B cell (primary cell): ENCODE data around the gene GADD45G. TPM values are rescaled to one million over a fixed set of nuclear protein-coding genes. Genes with fewer than 3 reads are reported as not detected.

Experiments
- ATAC-seq: fragments of 200-7000 bp; cut with Tn5 transposase; one replicate; pipeline ENCODE4 v1.10.0; 2021; ENCODE audit warnings: low read depth, mild to moderate bottlenecking, moderate number of reproducible peaks, moderate library complexity
- CTCF ChIA-PET: fragments of 350-600 bp; sonication (Branson Sonifier 250); formaldehyde crosslinking; loops from one replicate; lab custom pipeline; 2021; ENCODE audit warnings: antibody characterized with exemption, inconsistent platforms; lab: Charles Lee
- POLR2A ChIA-PET: fragments of 350-600 bp; sonication (Branson Sonifier 250); formaldehyde crosslinking; loops from one replicate; lab custom pipeline; 2021; ENCODE audit warnings: antibody characterized with exemption; lab: Charles Lee
- DNase-seq: peaks from one replicate; pipeline ENCODE4 v3.0.0; 2013
- H2AFZ ChIP-seq: 2 replicates; pipeline ENCODE4 v1.6.1; 2012; ENCODE audit warnings: mild to moderate bottlenecking, low read depth, low read length; ENCODE audit not compliant: insufficient read depth, poor library complexity, severe bottlenecking
- H3K27ac ChIP-seq, 2 donors: 1 replicate in 1 of 2; 2 replicates in 1 of 2; pipeline ENCODE4 v1.5.1; 2012 to 2013; ENCODE audit warnings: low read length in 2 of 2, mild to moderate bottlenecking in 2 of 2, moderate library complexity in 1 of 2
- H3K27me3 ChIP-seq, 4 experiments: fragments of 200-600 bp in 1 of 4; sonication (generic) in 1 of 4; replicated peaks in 1 of 4; 1 replicate in 2 of 4; 2 replicates in 2 of 4; pipeline versions ENCODE4 v1.6.1 to v1.7.0; 2013 to 2016; ENCODE audit warnings: low read length in 3 of 4, mild to moderate bottlenecking in 2 of 4, mixed read lengths in 1 of 4, moderate library complexity in 1 of 4; ENCODE audit not compliant: insufficient read depth in 4 of 4, control insufficient read depth in 3 of 4; ENCODE audit errors: control extremely low read depth in 1 of 4
- H3K36me3 ChIP-seq, 2 experiments: replicated peaks in 1 of 2; 1 replicate in 1 of 2; 2 replicates in 1 of 2; pipeline versions ENCODE4 v1.6.1 to v1.7.1; 2013; ENCODE audit warnings: low read length in 1 of 2; ENCODE audit not compliant: insufficient read depth in 2 of 2, control insufficient read depth in 1 of 2; ENCODE audit errors: control extremely low read depth in 1 of 2, extremely low read depth in 1 of 2
- H3K4me1 ChIP-seq, 2 donors: fragments of 200-600 bp in 1 of 2; sonication (generic) in 1 of 2; 1 replicate in 1 of 2; 2 replicates in 1 of 2; pipeline versions ENCODE4 v1.5.1 to v1.6.1; 2013 to 2017; ENCODE audit warnings: low read length in 2 of 2; ENCODE audit not compliant: control insufficient read depth in 2 of 2, insufficient read depth in 2 of 2
- H3K4me2 ChIP-seq: replicated peaks from 2 replicates; pipeline ENCODE3; 2012; ENCODE audit warnings: mild to moderate bottlenecking, low read depth, low read length; ENCODE audit not compliant: poor library complexity, severe bottlenecking
- H3K4me3 ChIP-seq, 5 experiments: fragments of 200-600 bp in 1 of 5; sonication (generic) in 1 of 5; 1 replicate in 3 of 5; 2 replicates in 2 of 5; pipeline versions ENCODE4 v1.5.1 to v1.7.0; 2011 to 2016; ENCODE audit warnings: low read length in 4 of 5, mild to moderate bottlenecking in 4 of 5, low read depth in 2 of 5, control low read depth in 1 of 5, moderate library complexity in 1 of 5; ENCODE audit not compliant: insufficient read depth in 1 of 5; ENCODE audit errors: control extremely low read depth in 1 of 5, extremely low read depth in 1 of 5
- H3K79me2 ChIP-seq: fragments of 200-600 bp; sonication (generic); one replicate; pipeline ENCODE4 v1.6.0; 2016; ENCODE audit warnings: low read length; ENCODE audit not compliant: control insufficient read depth, insufficient read depth
- H3K9ac ChIP-seq: fragments of 200-600 bp; sonication (generic); 2 replicates; pipeline ENCODE4 v1.6.1; 2017; ENCODE audit warnings: mild to moderate bottlenecking, low read length, moderate library complexity
- H3K9me3 ChIP-seq, 3 donors: one replicate each; pipeline versions ENCODE4 v1.6.1 to v1.7.1; 2013; ENCODE audit warnings: low read length in 2 of 3; ENCODE audit not compliant: control insufficient read depth in 2 of 3, insufficient read depth in 1 of 3; ENCODE audit errors: control extremely low read depth in 1 of 3
- H4K20me1 ChIP-seq: 2 replicates; pipeline ENCODE4 v1.6.0; 2012; ENCODE audit warnings: mild to moderate bottlenecking, low read length; ENCODE audit not compliant: insufficient read depth, control insufficient read depth, poor library complexity, severe bottlenecking
- H3K27ac Mint-ChIP-seq: one replicate; pipeline ENCODE4 v1.8.0; 2021; ENCODE audit warnings: mixed read lengths
- H3K27me3 Mint-ChIP-seq: one replicate; pipeline ENCODE4 v1.8.0; 2021; ENCODE audit warnings: mixed read lengths
- H3K4me1 Mint-ChIP-seq: one replicate; pipeline ENCODE4 v1.8.0; 2021; ENCODE audit warnings: mixed read lengths
- H3K4me3 Mint-ChIP-seq: one replicate; pipeline ENCODE4 v1.8.0; 2021; ENCODE audit warnings: mixed read lengths
- H3K9me3 Mint-ChIP-seq: one replicate; pipeline ENCODE4 v1.8.0; 2022; ENCODE audit warnings: mixed read lengths; ENCODE audit not compliant: insufficient read depth
- CTCF ChIP-seq: fragments of 200-600 bp; IDR thresholded peaks from one replicate; pipeline ENCODE4 v1.8.0; 2022; ENCODE audit warnings: antibody characterized with exemption, mild to moderate bottlenecking
- EZH2 ChIP-seq: IDR thresholded peaks from 2 replicates; pipeline ENCODE4 v1.6.1; 2012; ENCODE audit warnings: borderline replicate concordance, low read depth, mild to moderate bottlenecking, moderate library complexity, low read length; ENCODE audit not compliant: insufficient read depth, poor library complexity, severe bottlenecking
- WGBS: methylation state at CpG from one replicate; pipeline ENCODE4 v1.1.5; 2013; ENCODE audit warnings: missing lambda C conversion rate; ENCODE audit not compliant: insufficient coverage; 5-methylcytosine and 5-hydroxymethylcytosine counted together
- intact Hi-C: fragments of 100-400 bp; cut with micrococcal nuclease; formaldehyde crosslinking; loops from one replicate; pipeline ENCODE4 v1.10.0; 2022
- polyA plus RNA-seq: library from polyadenylated mRNA; depleted of rRNA; stranded (reverse); fragments of >200 nt; gene quantifications from 2 replicates; pipeline ENCODE4 v1.2.3, GENCODE V29; 2012
- total RNA-seq, 2 donors: library from RNA; stranded (reverse); fragments of 120-200 nt in 1 of 2; gene quantifications; 1 replicate in 1 of 2; 2 replicates in 1 of 2; pipeline versions ENCODE4 v1.2.3 to v1.2.4, GENCODE V29; 2013 to 2022

The GADD45G gene
- total and polyA plus RNA-seq, 2 donors (not counting 1 experiment from before 2014, with no cell fraction given), result 4.3 to 5.9 TPM

DNA sequence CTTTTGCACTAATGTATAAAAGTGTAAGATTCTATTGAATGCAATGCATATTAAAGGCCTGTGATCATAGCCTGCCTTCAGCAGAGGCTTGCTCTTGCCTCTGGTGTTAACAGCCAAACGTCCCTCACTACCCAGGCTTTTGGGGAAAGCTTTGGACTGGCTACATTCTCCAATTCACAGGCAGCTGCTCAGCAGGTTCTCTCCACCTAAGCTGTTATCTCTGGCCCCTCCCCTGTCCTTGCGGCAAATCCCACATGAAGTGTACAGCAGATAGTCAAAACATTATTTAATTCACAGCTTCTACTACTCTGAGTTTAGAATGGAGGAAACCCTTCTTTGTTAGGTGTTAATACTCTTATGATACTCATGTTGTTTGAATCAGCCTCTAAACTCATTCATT lies 45.9 kb upstream of the GADD45G start:
- 83% methylated on average over 1 of the region's 2 CpGs for WGBS
- CTCF ChIA-PET, result interaction anchor here (0.9 to 1.6 kb wide), 2 partner anchors 10 to 44 kb away, joined by 3 to 5 read pairs; no protein-coding TSS in a partner anchor
- H3K4me3 Mint-ChIP-seq, result no peak overlapping the region
- Histone ChIP-seq H3K9me3 (peaks cover 0 to 5% (median 0%) of the 10 kb centered on the region in 3 donors), H3K9ac (no peak overlapping the region), H3K4me2 (no peak overlapping the region), H3K79me2 (no peaks in the 10 kb centered on the region), H3K36me3 (no peaks in the 10 kb centered on the region), H3K27me3 (peaks cover 0 to 9% (median 1%) of the 10 kb centered on the region in 4 experiments), H4K20me1 (no peaks in the 10 kb centered on the region), H3K4me1 (peaks cover 15 to 17% of the 10 kb centered on the region in 2 donors), H3K27ac (no peak overlapping the region), H3K4me3 (no peak overlapping the region), H2AFZ (no peak overlapping the region)
- H3K4me1 Mint-ChIP-seq, result peaks cover 17% of the 10 kb centered on the region
- intact Hi-C loops, result no loop called here
- POLR2A ChIA-PET, result no interaction called here
- DNase-seq, result no peak
- H3K27me3 Mint-ChIP-seq, result peaks cover 8% of the 10 kb centered on the region
- no peak for TF ChIP-seq EZH2
- H3K9me3 Mint-ChIP-seq, result no peaks in the 10 kb centered on the region
- ATAC-seq, result no peak
- H3K27ac Mint-ChIP-seq, result no peak overlapping the region

DNA sequence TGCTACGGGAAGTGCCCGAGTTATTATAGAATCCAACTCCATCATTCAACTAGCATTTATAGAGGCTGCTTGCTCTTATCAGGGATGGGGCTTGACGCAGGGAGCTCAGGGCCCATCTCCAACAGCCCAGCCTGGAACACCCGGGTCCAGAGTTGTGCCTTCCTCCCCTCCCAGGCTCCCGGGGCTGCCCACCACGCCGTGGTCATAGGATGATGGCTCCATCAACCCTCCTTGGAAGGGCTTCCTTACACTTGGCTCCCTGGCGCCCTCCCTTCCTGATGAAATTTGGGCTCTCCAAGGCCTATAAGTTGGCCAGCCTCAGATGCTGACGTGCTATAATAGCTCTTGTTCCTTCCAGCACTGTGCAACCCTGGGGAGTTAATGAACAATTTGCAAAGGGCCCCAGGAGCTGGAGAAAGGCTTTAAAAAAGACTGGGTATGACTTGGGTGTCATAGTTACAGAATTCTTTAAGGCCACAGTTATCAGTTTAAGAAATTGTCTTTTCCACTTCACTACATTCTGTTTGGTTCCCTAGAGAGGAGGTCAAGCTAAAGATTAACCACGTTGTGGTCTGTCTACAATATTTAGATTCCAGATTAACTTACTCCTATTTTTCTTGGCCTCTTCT lies 42.5 kb upstream of the GADD45G start:
- Histone ChIP-seq H3K79me2 (no peaks in the 10 kb centered on the region), H3K27me3 (peaks cover 0 to 7% (median 1%) of the 10 kb centered on the region in 4 experiments), H3K4me1 (no peaks in the 10 kb centered on the region), H3K9me3 (no peaks in the 10 kb centered on the region), H3K27ac (no peak overlapping the region), H2AFZ (no peak overlapping the region), H3K9ac (no peak overlapping the region), H4K20me1 (no peaks in the 10 kb centered on the region), H3K4me2 (no peak overlapping the region), H3K4me3 (no peak overlapping the region), H3K36me3 (no peaks in the 10 kb centered on the region)
- ATAC-seq, result no peak
- intact Hi-C loops, result no loop called here
- POLR2A ChIA-PET, result no interaction called here
- TF ChIP-seq CTCF (no peak), EZH2 (no peak)
- DNase-seq, result no peak
- no peak overlapping the region for H3K27ac Mint-ChIP-seq
- no peaks in the 10 kb centered on the region for H3K9me3 Mint-ChIP-seq
- H3K4me3 Mint-ChIP-seq, result no peak overlapping the region
- CTCF ChIA-PET, result interaction anchor here (1.8 kb wide), 1 partner anchor 13 kb away, joined by 7 read pairs; no protein-coding TSS in a partner anchor
- H3K4me1 Mint-ChIP-seq, result peaks cover 5% of the 10 kb centered on the region
- 98% methylated on average over 9 of the region's 10 CpGs for WGBS
- H3K27me3 Mint-ChIP-seq, result peaks cover 8% of the 10 kb centered on the region
